GM18526 (cell line): ENCODE data around the gene METTL8.

Source experiments
- POLR2A ChIP-seq: IDR thresholded peaks from 3 replicates; pipeline ENCODE4 v1.6.1; 2011; ENCODE audit not compliant: insufficient read length; ENCODE audit errors: extremely low read depth

METTL8 gene

DNA sequence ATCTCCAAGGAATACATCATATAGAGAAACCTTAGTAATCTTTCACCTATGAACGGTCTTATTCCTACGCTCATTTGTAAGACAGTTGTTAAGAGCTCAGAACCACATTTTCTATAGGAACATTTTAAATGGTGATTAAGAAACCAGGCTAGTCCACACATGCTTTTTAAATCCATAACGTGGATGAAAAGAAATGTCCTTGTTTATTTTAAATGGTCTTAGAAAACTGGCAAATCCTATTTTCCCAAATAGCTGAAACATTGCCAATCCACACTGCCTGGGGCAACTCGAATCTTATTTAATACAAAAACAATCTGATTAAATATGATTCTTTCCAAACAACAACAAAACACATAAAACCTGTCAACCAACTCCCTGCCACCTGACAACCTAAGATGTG is 23.7 kb downstream of the METTL8 start:
- no peak for TF ChIP-seq POLR2A

DNA sequence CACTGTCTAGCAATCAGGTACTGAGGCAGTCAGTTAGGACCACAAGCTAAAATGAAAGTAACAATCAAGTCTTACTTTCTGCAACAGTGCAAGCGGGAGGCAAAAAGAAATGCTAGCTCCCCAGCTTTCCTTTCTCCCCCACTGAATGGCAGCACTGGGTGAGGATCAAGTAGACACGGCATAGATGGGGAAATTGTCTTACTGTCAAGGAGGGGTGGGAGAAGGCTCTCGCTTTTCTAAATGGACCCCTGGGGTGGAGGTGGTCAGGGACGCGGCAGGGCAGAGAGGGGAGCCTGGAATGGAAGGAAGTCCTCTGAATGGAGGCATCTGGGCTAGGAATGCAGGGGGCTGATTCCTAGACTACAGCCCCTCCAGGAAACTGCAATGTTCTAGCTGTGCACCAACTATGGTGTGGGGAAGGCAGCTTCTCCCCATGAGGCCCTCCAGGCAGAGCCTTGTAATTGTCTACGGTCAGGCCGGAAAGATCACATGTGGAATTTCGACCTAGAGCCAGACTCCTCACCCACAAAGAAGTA is 24.3 kb downstream of the METTL8 start:
- no peak for TF ChIP-seq POLR2A

DNA sequence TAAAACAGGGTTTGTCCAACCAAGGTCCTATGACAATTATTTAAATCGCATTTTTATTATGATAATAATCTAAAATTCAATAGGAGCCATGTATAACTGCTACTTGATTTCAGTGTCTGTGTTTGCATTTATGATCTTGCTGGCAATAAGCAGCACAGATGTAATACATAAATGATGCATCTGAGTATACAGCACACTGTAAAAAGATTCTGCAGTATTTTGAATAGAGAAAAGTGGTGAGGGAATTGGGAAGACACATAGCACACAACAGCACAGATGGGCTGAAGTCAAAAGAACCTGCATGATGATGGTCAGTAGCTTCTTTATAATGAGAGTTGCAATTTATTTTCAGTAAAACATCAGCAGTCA is 26.1 kb downstream of the METTL8 start:
- no peak for TF ChIP-seq POLR2A

DNA sequence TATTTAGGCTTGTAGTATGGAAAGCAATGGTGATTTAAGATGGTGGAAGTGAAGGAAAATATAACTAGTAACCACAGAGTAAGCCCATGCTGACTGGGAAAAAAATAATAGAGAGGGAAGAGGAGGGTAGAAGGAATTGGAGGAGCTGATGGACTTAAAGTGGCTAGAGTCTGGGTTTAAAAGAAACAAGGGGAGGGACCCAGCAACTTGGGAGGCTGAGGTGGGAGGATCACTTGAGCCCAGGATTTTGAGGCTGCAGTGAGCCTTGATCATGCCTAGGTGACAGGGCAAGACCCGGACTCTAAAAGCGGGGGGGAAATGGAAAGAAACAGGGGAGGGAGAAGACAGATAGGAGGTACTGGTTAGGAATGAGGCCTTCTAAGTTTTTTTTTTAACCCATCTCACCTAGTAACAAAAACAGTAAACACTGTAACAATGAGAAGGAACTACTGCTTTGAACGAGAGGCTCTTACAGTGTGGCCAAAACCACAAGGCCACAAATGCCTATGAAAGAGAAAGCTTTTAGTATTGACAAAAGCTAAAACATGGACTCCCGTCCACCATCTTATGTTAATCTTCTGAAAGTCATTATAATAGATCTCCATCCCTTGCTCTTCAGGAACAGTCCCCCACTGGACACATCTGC is 26.6 kb downstream of the METTL8 start:
- TF ChIP-seq POLR2A, result no peak

DNA sequence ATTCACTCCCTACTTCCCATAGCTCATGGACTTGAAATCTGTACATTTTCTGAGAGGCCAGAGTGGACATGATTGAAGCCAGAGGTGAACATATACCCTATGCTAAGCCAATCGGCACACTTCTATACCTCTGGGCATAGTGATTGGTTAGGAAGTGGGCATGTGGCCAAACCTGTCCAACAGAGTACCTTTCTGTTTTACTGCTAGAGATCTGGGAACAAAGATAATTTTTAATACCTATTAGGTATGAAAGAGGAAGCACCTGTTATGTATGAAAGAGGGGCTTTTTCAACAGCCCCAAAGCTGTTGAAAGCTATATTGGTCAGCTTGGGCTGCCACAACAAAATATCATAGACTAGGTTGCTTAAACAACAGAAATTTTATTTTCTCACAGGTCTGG is 27.7 kb downstream of the METTL8 start:
- no peak for TF ChIP-seq POLR2A

DNA sequence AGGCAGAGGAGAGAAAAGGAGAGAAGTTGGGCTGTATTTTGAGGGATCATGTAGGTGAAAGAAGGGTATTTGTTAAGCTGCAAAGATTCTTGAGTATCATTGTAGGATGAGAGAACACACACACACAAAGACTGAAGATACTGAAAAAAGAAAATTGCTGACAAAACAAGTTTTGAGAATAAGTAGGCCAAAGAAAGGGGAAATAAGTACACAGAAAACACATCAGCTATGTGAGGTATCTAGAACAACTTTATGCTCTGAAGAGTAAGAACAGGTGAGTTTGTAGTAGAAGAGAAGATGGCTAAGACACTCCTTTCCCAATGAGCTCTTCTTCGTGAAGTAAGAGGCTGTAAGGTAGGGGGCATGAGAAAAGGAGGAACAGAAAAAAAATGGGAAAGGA is 28.2 kb downstream of the METTL8 start:
- no peak for TF ChIP-seq POLR2A

DNA sequence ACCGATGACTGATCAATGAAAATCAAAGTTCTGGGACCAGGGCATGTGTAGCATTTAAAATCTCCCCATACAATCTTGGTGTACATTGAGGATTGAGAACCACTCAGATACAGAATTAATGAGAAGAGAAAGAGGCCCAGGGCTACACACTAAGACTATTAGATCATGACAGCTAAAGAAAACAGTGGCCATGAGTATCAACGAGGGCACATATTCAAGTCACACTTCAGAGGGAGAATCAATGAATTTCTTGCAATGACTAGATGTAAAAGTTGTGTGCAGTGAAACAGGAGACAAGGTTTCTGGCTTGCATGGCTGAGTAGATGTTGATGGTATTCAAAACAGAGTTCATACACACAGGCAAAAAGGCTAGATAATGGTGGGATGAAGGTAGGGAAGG is 29.1 kb downstream of the METTL8 start:
- TF ChIP-seq POLR2A, result no peak

DNA sequence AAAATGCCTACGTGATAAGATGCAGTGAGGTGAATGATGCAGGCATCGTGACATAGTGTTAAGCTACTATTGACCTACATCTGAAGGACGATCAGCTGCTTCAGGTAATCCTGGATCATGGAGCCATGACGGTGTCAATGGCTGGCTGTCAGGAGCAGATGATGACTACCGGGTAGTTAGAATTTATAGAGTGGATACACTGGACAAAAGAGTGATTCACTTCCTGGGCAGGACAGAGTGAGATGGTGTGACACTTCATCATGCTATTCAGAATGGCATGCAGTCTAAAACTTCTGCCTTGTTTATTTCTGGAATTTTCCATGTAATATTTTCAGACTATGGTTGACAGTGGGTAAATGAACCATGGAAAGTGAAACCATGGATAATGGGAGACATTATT is 29.5 kb downstream of the METTL8 start:
- TF ChIP-seq POLR2A, result no peak

DNA sequence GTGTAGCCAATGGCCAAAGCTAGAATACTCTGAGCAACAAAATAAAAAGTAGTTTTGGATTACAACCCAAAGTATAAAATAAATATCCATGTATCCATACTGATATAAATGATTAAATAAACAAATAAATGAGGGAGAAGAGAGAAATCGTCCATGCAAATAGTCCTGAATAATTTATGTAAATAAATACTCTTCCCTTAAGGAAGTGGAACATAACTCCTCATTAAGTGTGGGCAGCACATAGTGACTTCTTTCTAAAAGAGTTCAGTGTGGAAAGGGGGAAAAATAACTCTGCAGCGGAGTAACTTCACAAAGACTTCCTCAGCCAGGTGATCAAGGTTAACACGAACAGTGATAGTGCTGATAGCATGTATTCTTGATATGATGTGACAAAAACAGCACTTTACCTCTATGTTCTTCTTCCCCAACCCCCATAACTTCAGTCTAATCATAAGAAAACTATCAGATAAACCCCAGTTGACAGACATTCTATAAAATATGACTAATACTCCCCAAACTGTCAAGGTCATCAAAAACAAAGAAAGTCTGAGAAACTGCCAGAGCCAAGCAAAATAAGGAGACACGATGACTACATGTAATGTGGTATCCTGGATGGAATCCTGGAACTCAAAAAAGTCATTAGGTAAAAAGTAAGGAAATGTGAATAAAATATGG is 30.7 kb downstream of the METTL8 start:
- TF ChIP-seq POLR2A, result no peak

DNA sequence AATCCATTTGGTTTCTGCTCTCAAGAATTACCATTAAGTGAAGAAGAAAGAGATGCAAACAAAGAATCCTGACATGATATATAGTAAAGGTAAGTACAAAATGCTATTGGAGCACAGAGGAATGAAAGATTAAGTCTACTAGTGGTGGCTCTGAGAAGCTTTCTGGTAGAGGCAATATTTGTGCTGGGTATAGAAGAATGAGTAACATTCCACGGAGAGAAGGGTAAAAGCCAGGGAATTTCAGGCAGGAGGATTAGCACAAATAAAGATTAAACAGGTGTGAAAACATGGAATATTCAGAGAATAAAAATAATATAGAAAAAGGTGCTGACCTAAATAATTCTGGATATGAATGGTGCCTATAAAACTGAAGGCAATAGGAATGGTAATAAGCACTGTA is 31.8 kb downstream of the METTL8 start:
- TF ChIP-seq POLR2A, result no peak

DNA sequence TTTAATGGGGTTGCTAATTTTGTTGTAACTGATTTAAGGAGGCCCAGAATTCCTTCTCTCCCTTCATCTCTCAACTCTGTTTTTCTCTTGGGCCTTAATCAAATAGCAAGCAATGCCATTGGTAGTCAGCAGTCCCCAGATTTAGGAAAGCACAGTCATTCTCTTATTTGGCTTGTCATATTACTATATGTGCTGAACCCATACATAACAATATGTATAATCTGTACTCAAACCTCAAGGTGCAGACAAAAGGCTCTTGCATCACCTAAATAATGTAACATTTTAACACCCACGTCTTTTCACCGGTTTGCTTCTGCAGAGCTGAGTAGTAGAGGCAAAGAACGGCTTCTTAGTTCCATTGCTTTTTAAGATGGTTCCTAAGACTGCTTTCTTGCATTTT is 33.4 kb downstream of the METTL8 start:
- no peak for TF ChIP-seq POLR2A

DNA sequence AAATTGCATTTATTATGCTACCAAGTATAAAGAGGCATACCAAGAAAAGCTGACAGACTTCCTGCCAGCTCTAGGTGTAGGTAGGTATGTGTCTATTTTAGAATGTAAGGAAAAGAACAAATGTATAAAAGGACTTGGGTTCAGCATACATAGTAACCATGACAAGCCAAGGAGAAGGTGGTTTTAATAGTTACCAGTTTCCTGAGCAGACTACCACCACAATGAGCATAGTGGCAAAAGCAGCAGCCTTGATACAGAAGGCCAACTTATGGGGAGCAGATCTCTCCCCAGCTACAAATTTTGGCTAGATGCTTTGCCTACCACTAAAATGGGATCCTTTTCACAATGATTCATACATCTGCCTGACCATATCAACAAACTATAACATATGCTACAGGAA is 34.5 kb downstream of the METTL8 start:
- no peak for TF ChIP-seq POLR2A

DNA sequence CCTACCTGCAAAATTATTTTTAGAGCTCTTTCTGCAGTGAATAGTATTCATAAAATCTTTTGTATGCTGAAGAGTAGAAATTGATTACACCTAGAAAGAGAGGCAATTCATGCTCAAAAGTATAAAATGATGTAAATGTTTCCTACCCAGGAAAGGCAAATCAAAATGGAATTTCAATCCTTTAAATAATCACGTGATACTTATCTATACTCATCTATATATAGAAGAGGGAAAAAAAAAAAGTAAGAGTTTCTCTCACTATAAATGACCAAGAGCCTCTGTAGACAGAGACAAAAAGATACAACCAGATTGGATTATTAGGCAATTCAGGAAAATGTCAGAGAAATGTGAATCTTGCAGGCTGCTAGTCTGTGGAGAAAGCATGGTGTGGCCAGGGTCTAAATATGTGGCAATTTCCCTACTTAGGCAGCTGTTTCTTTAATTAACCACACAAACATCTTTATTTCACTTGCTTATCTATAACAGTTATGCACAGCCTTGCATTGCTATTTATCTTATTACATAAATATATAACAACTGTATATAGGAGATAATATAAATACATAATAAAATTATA is 39.5 kb downstream of the METTL8 start:
- TF ChIP-seq POLR2A, result no peak

DNA sequence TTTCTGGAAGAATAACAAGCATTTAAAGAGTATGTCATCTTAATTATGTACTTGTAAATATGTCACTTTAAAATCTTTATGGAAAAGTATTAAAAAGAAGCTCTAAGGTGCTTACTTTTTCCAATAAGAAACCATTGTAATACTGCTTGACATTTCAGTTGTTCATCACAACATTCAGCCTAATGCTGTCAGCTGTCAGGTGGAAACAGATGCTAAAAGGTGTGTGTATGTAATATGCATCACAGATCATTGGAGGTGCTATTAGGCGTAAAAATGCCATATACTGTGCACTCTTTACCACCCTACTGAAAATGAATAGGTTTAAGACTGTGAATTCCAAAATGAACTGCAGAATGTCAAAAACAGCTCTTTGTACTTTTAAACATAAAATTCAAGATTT is 40.3 kb downstream of the METTL8 start:
- TF ChIP-seq POLR2A, result no peak

DNA sequence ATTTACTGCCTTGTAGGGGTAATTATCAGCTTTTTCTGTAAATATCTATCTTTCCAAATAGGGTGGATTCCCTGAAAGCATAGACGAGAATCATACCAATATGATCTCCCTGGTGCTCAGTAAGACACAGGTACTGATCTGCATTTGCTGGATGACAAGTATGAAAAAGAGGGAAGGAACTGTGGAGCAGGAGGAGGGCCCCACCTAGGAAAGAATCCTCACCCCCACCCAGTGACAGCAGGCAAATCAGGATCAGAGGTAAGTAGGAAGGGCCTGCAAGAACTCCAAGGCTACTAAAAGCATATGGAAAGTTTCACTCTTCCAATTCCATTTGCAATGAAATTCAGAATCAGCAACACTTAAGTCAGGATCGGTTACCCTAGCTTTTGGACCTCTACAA is 42.3 kb downstream of the METTL8 start:
- no peak for TF ChIP-seq POLR2A

DNA sequence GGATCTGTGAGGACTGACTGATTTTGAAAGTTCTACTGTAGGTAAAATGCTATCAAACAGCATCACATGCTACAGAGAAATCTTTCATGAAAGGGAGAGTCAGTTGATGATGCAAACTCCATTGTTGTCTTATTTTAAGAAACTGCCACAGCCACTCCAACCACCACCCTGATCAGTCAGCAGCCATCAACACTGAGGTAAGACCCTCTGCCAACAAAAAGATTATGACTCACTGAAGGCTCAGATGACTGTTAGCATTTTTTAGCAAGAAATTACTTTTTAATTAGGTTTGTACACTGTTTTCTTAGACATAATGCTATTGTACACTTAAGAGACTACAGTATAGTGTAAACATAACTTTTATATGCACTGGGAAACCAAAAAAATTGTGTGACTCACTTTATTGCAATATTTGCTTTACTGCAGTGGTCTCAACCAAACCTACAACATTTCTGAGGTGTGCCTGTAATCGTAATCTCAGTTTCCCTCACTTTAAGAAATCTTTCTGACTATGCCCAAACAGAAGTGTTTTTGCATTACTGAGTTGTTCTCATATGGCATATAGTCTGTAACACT is 42.8 kb downstream of the METTL8 start:
- no peak for TF ChIP-seq POLR2A
